Fibroblast of lung (primary cell): ENCODE data around the gene WNT7A. TPM values are rescaled to one million over a fixed set of nuclear protein-coding genes. Genes with fewer than 3 reads are reported as not detected.

ENCODE experiments used
- DNase-seq, 2 donors: peaks; one replicate each; pipeline versions ENCODE4 v3.0.0 to v3.0.0-alpha.2; 2010; ENCODE audit warnings: low read depth in 2 of 2
- H2AFZ ChIP-seq: 2 replicates; pipeline ENCODE4 v1.5.1; 2012; ENCODE audit warnings: low read length, control low read depth, inconsistent platforms
- H3K27ac ChIP-seq: 2 replicates; pipeline ENCODE4 v1.5.1; 2011; ENCODE audit warnings: low read length, control low read depth; ENCODE audit not compliant: insufficient read depth
- H3K27me3 ChIP-seq: 2 replicates; pipeline ENCODE4 v1.5.1; 2011; ENCODE audit warnings: mild to moderate bottlenecking, low read length; ENCODE audit not compliant: control insufficient read depth, insufficient read depth
- H3K36me3 ChIP-seq: 2 replicates; pipeline ENCODE4 v1.5.1; 2011; ENCODE audit warnings: low read length; ENCODE audit not compliant: control insufficient read depth, insufficient read depth
- H3K4me1 ChIP-seq: 2 replicates; pipeline ENCODE4 v1.5.1; 2011; ENCODE audit warnings: low read length; ENCODE audit not compliant: control insufficient read depth, insufficient read depth; ENCODE audit errors: extremely low read depth
- H3K4me2 ChIP-seq: 2 replicates; pipeline ENCODE4 v1.5.1; 2011; ENCODE audit warnings: low read length, control low read depth; ENCODE audit not compliant: insufficient read depth; ENCODE audit errors: extremely low read depth
- H3K4me3 ChIP-seq, 4 experiments: fragments of 200-600 bp in 1 of 4; sonication (generic) in 1 of 4; replicated peaks in 1 of 4; 2 replicates each; pipeline ENCODE4 v1.5.1; 2011 to 2016; ENCODE audit warnings: low read length in 4 of 4, low read depth in 3 of 4, mild to moderate bottlenecking in 3 of 4, control low read depth in 2 of 4, inconsistent platforms in 1 of 4, mixed read lengths in 1 of 4; ENCODE audit not compliant: insufficient read depth in 1 of 4; ENCODE audit errors: control extremely low read depth in 1 of 4
- H3K79me2 ChIP-seq: 2 replicates; pipeline ENCODE4 v1.5.1; 2012; ENCODE audit warnings: mild to moderate bottlenecking, low read length, inconsistent platforms; ENCODE audit not compliant: control insufficient read depth, insufficient read depth
- H3K9ac ChIP-seq: 2 replicates; pipeline ENCODE4 v1.5.1; 2011; ENCODE audit warnings: mild to moderate bottlenecking, low read length, control low read depth; ENCODE audit not compliant: insufficient read depth
- H3K9me3 ChIP-seq: 2 replicates; pipeline ENCODE4 v1.5.1; 2012; ENCODE audit warnings: low read depth, low read length; ENCODE audit not compliant: control insufficient read depth, insufficient read depth
- H4K20me1 ChIP-seq: 2 replicates; pipeline ENCODE4 v1.5.1; 2011; ENCODE audit warnings: low read length; ENCODE audit not compliant: control insufficient read depth, insufficient read depth; ENCODE audit errors: extremely low read depth
- EZH2 ChIP-seq: IDR thresholded peaks from 2 replicates; pipeline ENCODE4 v1.5.1; 2012; ENCODE audit warnings: low read length, control low read depth, mild to moderate bottlenecking; ENCODE audit errors: missing control alignments
- polyA plus RNA-seq, 2 donors: library from polyadenylated mRNA; depleted of rRNA in 1 of 2; stranded (reverse) in 1 of 2; unstranded in 1 of 2; fragments of >200 nt; gene quantifications; 2 replicates each; pipeline ENCODE4 v1.2.1, GENCODE V29; 2011 to 2012; ENCODE audit warnings: missing spikeins in 1 of 2
- total RNA-seq: library from RNA; depleted of rRNA; stranded (reverse); fragments of >200 nt; gene quantifications from 2 replicates; pipeline ENCODE4 v1.2.1, GENCODE V29; 2014
- TF ChIP-seq, protein P1 (sequence below), 2 donors: IDR thresholded peaks in 1 of 2; conservative IDR thresholded peaks in 1 of 2; 1 replicate in 1 of 2; 2 replicates in 1 of 2; pipeline ENCODE4 v1.5.1; 2011 to 2012; ENCODE audit warnings: low read length in 2 of 2, control low read depth in 1 of 2, inconsistent platforms in 1 of 2, low read depth in 1 of 2, mild to moderate bottlenecking in 1 of 2

Gene WNT7A
- total and polyA plus RNA-seq, 2 donors (not counting 1 experiment from before 2014, with no cell fraction given), result not detected

DNA sequence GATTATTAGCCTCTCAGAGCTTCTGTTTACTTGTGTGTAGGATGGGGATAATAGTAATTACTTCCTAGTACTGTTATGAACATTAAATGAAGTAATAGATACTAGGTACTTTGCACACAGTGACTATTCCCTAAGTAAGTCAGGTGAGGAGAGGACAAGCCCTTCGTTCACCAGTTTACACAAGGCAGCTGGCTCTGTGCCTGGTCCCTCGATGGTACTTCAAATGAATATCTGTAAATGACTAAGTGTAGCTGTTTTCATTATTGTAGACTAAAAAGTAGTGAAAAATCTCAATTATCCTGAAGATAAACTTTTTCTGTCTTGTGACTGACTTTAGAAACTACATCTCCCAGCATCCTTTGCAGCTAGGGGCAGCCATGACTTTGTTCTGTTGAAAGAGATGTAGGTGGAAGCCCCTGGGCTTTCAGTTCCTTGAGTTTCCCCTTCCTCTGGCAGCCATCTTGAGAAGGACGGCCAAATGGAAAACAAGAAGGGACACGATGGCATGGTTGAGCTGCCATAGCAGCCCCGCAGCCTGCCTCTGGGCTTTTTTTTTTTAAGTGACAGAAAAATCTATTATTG lies 11.7 kb upstream of the WNT7A start:
- no peak for DNase-seq
- Histone ChIP-seq H3K4me1 (no peaks in the 10 kb centered on the region), H3K79me2 (no peaks in the 10 kb centered on the region), H3K36me3 (no peaks in the 10 kb centered on the region), H4K20me1 (no peaks in the 10 kb centered on the region), H3K27me3 (no peaks in the 10 kb centered on the region), H3K9ac (no peak overlapping the region), H3K4me3 (no peak overlapping the region), H3K27ac (no peak overlapping the region), H3K4me2 (no peak overlapping the region), H2AFZ (no peak overlapping the region), H3K9me3 (no peaks in the 10 kb centered on the region)
- TF ChIP-seq, protein P1, sequence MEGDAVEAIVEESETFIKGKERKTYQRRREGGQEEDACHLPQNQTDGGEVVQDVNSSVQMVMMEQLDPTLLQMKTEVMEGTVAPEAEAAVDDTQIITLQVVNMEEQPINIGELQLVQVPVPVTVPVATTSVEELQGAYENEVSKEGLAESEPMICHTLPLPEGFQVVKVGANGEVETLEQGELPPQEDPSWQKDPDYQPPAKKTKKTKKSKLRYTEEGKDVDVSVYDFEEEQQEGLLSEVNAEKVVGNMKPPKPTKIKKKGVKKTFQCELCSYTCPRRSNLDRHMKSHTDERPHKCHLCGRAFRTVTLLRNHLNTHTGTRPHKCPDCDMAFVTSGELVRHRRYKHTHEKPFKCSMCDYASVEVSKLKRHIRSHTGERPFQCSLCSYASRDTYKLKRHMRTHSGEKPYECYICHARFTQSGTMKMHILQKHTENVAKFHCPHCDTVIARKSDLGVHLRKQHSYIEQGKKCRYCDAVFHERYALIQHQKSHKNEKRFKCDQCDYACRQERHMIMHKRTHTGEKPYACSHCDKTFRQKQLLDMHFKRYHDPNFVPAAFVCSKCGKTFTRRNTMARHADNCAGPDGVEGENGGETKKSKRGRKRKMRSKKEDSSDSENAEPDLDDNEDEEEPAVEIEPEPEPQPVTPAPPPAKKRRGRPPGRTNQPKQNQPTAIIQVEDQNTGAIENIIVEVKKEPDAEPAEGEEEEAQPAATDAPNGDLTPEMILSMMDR (conservative IDR thresholded peaks at IDR 0.05 in 1 of 2, IDR thresholded peaks at IDR 0.05 in 1 of 2; ENCODE audit: low read depth in 1 of 2, low read length in 2 of 2), result no peak
- TF ChIP-seq EZH2, result no peak

DNA sequence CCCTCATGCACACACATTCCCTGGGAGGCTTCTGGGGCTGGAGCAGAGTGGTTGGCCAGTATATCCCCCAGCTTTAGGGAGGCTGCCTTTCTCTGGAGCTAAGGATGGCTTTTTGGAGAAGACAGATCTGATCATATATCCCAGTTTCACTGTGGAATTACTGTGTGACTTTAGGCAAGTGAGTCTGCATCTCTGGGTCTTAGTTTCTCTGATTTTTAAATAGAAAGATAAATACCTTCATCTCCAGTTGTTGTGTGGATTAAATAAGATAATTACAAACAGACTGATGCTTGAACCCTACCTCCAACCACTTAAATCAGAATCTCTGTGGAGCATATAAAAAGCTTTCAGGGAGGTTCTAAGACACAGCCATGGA lies 11.1 kb upstream of the WNT7A start:
- Histone ChIP-seq H3K27ac (no peak overlapping the region), H3K4me3 (no peak overlapping the region), H3K9ac (no peak overlapping the region), H2AFZ (no peak overlapping the region), H4K20me1 (no peaks in the 10 kb centered on the region), H3K9me3 (no peaks in the 10 kb centered on the region), H3K36me3 (no peaks in the 10 kb centered on the region), H3K4me2 (no peak overlapping the region), H3K4me1 (no peaks in the 10 kb centered on the region), H3K79me2 (no peaks in the 10 kb centered on the region), H3K27me3 (no peaks in the 10 kb centered on the region)
- DNase-seq, result no peak
- TF ChIP-seq EZH2, result no peak
- TF ChIP-seq, protein P1 (conservative IDR thresholded peaks at IDR 0.05 in 1 of 2, IDR thresholded peaks at IDR 0.05 in 1 of 2; ENCODE audit: low read depth in 1 of 2, low read length in 2 of 2), result no peak

DNA sequence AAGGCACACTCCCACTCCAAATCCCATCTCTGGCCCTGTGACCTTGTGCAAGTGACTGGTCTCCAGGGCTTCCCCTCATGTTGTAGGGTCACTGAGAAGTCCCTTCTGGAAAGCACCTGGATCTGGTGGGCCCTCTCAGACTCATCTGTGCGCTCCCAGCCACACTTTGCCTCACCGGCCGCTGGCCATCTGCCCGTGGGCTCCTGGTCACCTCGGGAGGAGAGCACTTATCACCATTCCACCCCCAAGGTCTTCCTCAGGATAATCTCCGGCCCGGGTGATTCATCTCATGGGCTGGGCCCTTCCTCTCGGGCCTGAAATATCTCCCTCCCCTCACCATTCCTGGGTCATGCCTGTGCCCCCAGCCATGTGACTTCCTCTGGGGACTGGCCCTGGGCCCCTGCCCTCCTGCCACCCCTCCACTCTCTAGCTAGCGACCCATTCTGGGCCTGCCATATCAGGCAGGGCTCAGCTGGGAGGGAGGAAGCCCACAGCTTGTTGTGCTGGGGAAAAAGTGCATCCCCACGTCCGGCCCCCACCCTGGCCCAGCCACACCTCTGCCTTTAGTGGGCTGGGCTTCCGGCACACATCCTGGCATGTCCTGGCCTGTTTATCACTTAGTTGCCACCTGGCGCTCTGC lies 10.6 kb upstream of the WNT7A start:
- no peak overlapping the region for H3K4me3 ChIP-seq
- H2AFZ ChIP-seq, result no peak overlapping the region
- no peak overlapping the region for H3K27ac ChIP-seq
- H3K4me1 ChIP-seq, result no peaks in the 10 kb centered on the region
- no peak for DNase-seq
- H3K9me3 ChIP-seq, result no peaks in the 10 kb centered on the region
- no peak for TF ChIP-seq EZH2
- TF ChIP-seq, protein P1 (conservative IDR thresholded peaks at IDR 0.05 in 1 of 2, IDR thresholded peaks at IDR 0.05 in 1 of 2; ENCODE audit: low read depth in 1 of 2, low read length in 2 of 2), result no peak
- no peaks in the 10 kb centered on the region for H4K20me1 ChIP-seq
- H3K79me2 ChIP-seq, result no peaks in the 10 kb centered on the region
- H3K9ac ChIP-seq, result no peak overlapping the region
- no peaks in the 10 kb centered on the region for H3K27me3 ChIP-seq
- H3K36me3 ChIP-seq, result no peaks in the 10 kb centered on the region
- no peak overlapping the region for H3K4me2 ChIP-seq
